RWPE1 (cell line): Measurements from ENCODE around the gene FSIP1.

Experiments
- CTCF ChIA-PET: fragments of 350-600 bp; sonication (Branson Sonifier 250); formaldehyde crosslinking; extraction: SDS; loops from one replicate; lab custom pipeline; 2021; lab: Yijun Ruan, JAX
- POLR2A ChIA-PET: fragments of 400-600 bp; formaldehyde crosslinking; extraction: SDS; loops from one replicate; lab custom pipeline; 2020; ENCODE audit warnings: antibody characterized with exemption; ENCODE audit not compliant: low non-redundant PET; lab: Yijun Ruan, JAX
- DNase-seq: peaks from one replicate; pipeline ENCODE4 v3.0.0; 2012; ENCODE audit warnings: low spot score
- H3K27ac ChIP-seq: fragments of 450-650 bp; 2 replicates; pipeline ENCODE4 v1.5.1; 2017
- CTCF ChIP-seq: fragments of 450-650 bp; conservative IDR thresholded peaks from 2 replicates; pipeline ENCODE4 v1.5.1; 2017; ENCODE audit warnings: low read depth, mild to moderate bottlenecking

Gene FSIP1

DNA sequence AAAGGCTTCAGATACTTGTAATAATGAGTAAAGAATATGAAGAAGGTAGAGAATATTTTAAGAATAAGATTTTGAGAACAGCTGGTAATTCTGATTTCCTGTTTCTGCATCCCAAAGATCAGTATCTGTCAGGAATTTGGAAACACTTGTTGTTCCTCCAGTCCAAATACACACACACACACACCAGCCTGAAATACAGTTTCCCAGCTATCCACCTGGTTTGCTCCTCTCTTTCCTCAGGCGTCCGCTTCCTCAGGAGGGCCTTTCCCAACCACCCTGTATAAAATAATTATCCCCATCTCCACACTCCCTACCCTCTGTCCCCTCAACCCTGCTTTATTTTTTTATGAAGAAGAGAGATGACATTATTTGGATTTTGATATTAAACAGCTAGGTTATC, 2.0 kb upstream of the FSIP1 start:
- ChIA-PET POLR2A (no interaction called here), CTCF (no interaction called here)
- no peak overlapping the region for H3K27ac ChIP-seq
- DNase-seq = no peak
- no peak for TF ChIP-seq CTCF

GRCh38 chr15:39784125-39784524, 1.5 kb upstream of the FSIP1 start:
- no peak overlapping the region for H3K27ac ChIP-seq
- POLR2A ChIA-PET = no interaction called here
- DNase-seq = no peak
- CTCF ChIA-PET = no interaction called here
- TF ChIP-seq CTCF = no peak

- ChIA-PET POLR2A (interaction anchor here (1.0 kb wide), 1 partner anchor 137 kb away, joined by 3 read pairs; the partner anchor contains the start of gene GPR176), CTCF (interaction anchor here (0.6 kb wide), 2 partner anchors 22 to 188 kb away, joined by 3 to 4 read pairs; no protein-coding TSS in a partner anchor)
- DNase-seq = peak; percentile 26
- no peak for TF ChIP-seq CTCF
- peak overlapping the region; percentile 83; the same call in 1 of the 2 replicates for H3K27ac ChIP-seq
Observed at GRCh38 chr15:39783244-39783820, 691 bp upstream of the FSIP1 start.

GRCh38 chr15:39781967-39782302, 706 bp downstream of the FSIP1 start:
- H3K27ac ChIP-seq = peak overlapping the region; percentile 83
- ChIA-PET POLR2A (no interaction called here), CTCF (no interaction called here)
- no peak for DNase-seq
- TF ChIP-seq CTCF = no peak

GRCh38 chr15:39781147-39781966, 1.3 kb downstream of the FSIP1 start:
- H3K27ac ChIP-seq = no peak overlapping the region
- POLR2A ChIA-PET = no interaction called here
- DNase-seq = no peak
- no peak for TF ChIP-seq CTCF
- CTCF ChIA-PET = no interaction called here

- TF ChIP-seq CTCF = no peak
- CTCF ChIA-PET = no interaction called here
- H3K27ac ChIP-seq = no peak overlapping the region
- POLR2A ChIA-PET = no interaction called here
- DNase-seq = no peak
Observed at GRCh38 chr15:39778021-39778420, 4.6 kb downstream of the FSIP1 start.
